ENCODE results near the gene ZNF565.

ZNF565 gene

GRCh38 chr19:36255316-36255715 is 40.9 kb upstream of the ZNF565 start:
- Histone ChIP-seq H3K9me3 (ENCODE audit: insufficient read depth, low read depth, low read length) (no peaks in the 10 kb centered on the region), H3K4me3 (ENCODE audit: low read length, poor library complexity, severe bottlenecking) (no peak overlapping the region), H3K27me3 (ENCODE audit: insufficient read depth, low read length, poor library complexity, severe bottlenecking) (no peaks in the 10 kb centered on the region), H3K9ac (ENCODE audit: low read depth, low read length, poor library complexity, severe bottlenecking) (no peak overlapping the region), H3K79me2 (ENCODE audit: insufficient read depth, low read length) (no peaks in the 10 kb centered on the region), H3K4me2 (ENCODE audit: low read depth, low read length, poor library complexity, severe bottlenecking) (no peak overlapping the region), H3K4me1 (ENCODE audit: insufficient read depth, low read length, poor library complexity, severe bottlenecking) (no peaks in the 10 kb centered on the region), H3F3A (ENCODE audit: low read depth) (no peaks in the 10 kb centered on the region), H4K20me1 (ENCODE audit: insufficient read depth, low read length, poor library complexity, severe bottlenecking) (no peaks in the 10 kb centered on the region), H3K36me3 (ENCODE audit: insufficient read depth, low read length) (no peaks in the 10 kb centered on the region), H3K9me2 (replicated peaks; ENCODE audit: low read depth, low read length) (no peaks in the 10 kb centered on the region), H2AFZ (ENCODE audit: low read length) (no peak overlapping the region)
- TF ChIP-seq EZH2phosphoT487 (IDR thresholded peaks at IDR 0.05; ENCODE audit: borderline replicate concordance) (no peak), CTCF (conservative IDR thresholded peaks at IDR 0.05; ENCODE audit: low read length) (no peak)

GRCh38 chr19:36254848-36255247 is 40.4 kb upstream of the ZNF565 start:
- Histone ChIP-seq H3K4me3 (ENCODE audit: low read length, poor library complexity, severe bottlenecking) (no peak overlapping the region), H4K20me1 (ENCODE audit: insufficient read depth, low read length, poor library complexity, severe bottlenecking) (no peaks in the 10 kb centered on the region), H3K79me2 (ENCODE audit: insufficient read depth, low read length) (no peaks in the 10 kb centered on the region), H3K9me3 (ENCODE audit: insufficient read depth, low read depth, low read length) (no peaks in the 10 kb centered on the region), H3K4me2 (ENCODE audit: low read depth, low read length, poor library complexity, severe bottlenecking) (no peak overlapping the region), H2AFZ (ENCODE audit: low read length) (no peak overlapping the region), H3K36me3 (ENCODE audit: insufficient read depth, low read length) (no peaks in the 10 kb centered on the region), H3K4me1 (ENCODE audit: insufficient read depth, low read length, poor library complexity, severe bottlenecking) (no peaks in the 10 kb centered on the region), H3K27me3 (ENCODE audit: insufficient read depth, low read length, poor library complexity, severe bottlenecking) (no peaks in the 10 kb centered on the region), H3K9ac (ENCODE audit: low read depth, low read length, poor library complexity, severe bottlenecking) (no peak overlapping the region), H3K9me2 (replicated peaks; ENCODE audit: low read depth, low read length) (no peaks in the 10 kb centered on the region), H3F3A (ENCODE audit: low read depth) (no peaks in the 10 kb centered on the region)
- TF ChIP-seq EZH2phosphoT487 (IDR thresholded peaks at IDR 0.05; ENCODE audit: borderline replicate concordance) = no peak
- TF ChIP-seq CTCF (conservative IDR thresholded peaks at IDR 0.05; ENCODE audit: low read length) = no peak

- H3K4me2 ChIP-seq (ENCODE audit: low read depth, low read length, poor library complexity, severe bottlenecking) = no peak overlapping the region
- H3K4me3 ChIP-seq (ENCODE audit: low read length, poor library complexity, severe bottlenecking) = no peak overlapping the region
- H3K9me2 ChIP-seq (replicated peaks; ENCODE audit: low read depth, low read length) = no peaks in the 10 kb centered on the region
- no peaks in the 10 kb centered on the region for H3F3A ChIP-seq (ENCODE audit: low read depth)
- no peaks in the 10 kb centered on the region for H3K4me1 ChIP-seq (ENCODE audit: insufficient read depth, low read length, poor library complexity, severe bottlenecking)
- H3K9ac ChIP-seq (ENCODE audit: low read depth, low read length, poor library complexity, severe bottlenecking) = no peak overlapping the region
- TF ChIP-seq EZH2phosphoT487 (IDR thresholded peaks at IDR 0.05; ENCODE audit: borderline replicate concordance) = no peak
- no peak for TF ChIP-seq CTCF (conservative IDR thresholded peaks at IDR 0.05; ENCODE audit: low read length)
- no peaks in the 10 kb centered on the region for H3K27me3 ChIP-seq (ENCODE audit: insufficient read depth, low read length, poor library complexity, severe bottlenecking)
- no peaks in the 10 kb centered on the region for H4K20me1 ChIP-seq (ENCODE audit: insufficient read depth, low read length, poor library complexity, severe bottlenecking)
- no peaks in the 10 kb centered on the region for H3K79me2 ChIP-seq (ENCODE audit: insufficient read depth, low read length)
- no peak overlapping the region for H2AFZ ChIP-seq (ENCODE audit: low read length)
- no peaks in the 10 kb centered on the region for H3K9me3 ChIP-seq (ENCODE audit: insufficient read depth, low read depth, low read length)
- no peaks in the 10 kb centered on the region for H3K36me3 ChIP-seq (ENCODE audit: insufficient read depth, low read length)
Measured at GRCh38 chr19:36252047-36252446, 37.6 kb upstream of the ZNF565 start.
